Body of pancreas (tissue), 4 donors: ENCODE measurements around the gene PDE4D.

Source experiments
- POLR2A ChIP-seq, 3 donors: fragments of 450-650 bp; IDR thresholded peaks; one replicate each; pipeline ENCODE4 v1.6.1; 2016; ENCODE audit warnings: antibody characterized with exemption in 3 of 3, mild to moderate bottlenecking in 2 of 3
- TF ChIP-seq, protein P1 (sequence below), 7 experiments: fragments of 450-650 bp in 4 of 7; fragments of 200-600 bp in 3 of 7; sonication (generic) in 3 of 7; IDR thresholded peaks; one replicate each; pipeline ENCODE4 v1.5.1; 2016 to 2019; ENCODE audit warnings: antibody characterized with exemption in 7 of 7

DNA sequence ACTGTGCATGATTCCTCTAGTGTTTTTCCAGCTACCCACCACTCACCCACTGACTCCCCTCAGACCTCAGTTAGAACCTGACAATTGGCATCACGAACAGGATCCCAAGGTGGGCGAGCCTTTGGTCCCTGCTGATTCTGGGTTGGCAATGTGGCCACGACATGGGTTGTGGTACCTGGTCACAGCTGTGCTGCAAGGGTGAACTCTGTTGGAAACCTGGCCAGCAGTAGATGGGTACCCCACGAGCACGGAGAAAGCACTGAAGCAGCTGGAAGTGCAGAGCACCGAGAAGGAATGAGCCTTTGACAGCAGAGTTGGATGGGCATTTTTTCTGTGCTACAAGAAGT lies 180.1 kb downstream of the PDE4D start:
- TF ChIP-seq, protein P1, sequence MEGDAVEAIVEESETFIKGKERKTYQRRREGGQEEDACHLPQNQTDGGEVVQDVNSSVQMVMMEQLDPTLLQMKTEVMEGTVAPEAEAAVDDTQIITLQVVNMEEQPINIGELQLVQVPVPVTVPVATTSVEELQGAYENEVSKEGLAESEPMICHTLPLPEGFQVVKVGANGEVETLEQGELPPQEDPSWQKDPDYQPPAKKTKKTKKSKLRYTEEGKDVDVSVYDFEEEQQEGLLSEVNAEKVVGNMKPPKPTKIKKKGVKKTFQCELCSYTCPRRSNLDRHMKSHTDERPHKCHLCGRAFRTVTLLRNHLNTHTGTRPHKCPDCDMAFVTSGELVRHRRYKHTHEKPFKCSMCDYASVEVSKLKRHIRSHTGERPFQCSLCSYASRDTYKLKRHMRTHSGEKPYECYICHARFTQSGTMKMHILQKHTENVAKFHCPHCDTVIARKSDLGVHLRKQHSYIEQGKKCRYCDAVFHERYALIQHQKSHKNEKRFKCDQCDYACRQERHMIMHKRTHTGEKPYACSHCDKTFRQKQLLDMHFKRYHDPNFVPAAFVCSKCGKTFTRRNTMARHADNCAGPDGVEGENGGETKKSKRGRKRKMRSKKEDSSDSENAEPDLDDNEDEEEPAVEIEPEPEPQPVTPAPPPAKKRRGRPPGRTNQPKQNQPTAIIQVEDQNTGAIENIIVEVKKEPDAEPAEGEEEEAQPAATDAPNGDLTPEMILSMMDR (IDR thresholded peaks at IDR 0.05), result no peak
- TF ChIP-seq POLR2A (IDR thresholded peaks at IDR 0.05), result no peak
